ENCODE data around the gene MATN4. TPM values are rescaled to one million over a fixed set of nuclear protein-coding genes. Genes with fewer than 3 reads are reported as not detected.

MATN4 gene
- total and polyA plus RNA-seq, 4 donors = 0.14 to 0.49 (median 0.35) TPM

DNA sequence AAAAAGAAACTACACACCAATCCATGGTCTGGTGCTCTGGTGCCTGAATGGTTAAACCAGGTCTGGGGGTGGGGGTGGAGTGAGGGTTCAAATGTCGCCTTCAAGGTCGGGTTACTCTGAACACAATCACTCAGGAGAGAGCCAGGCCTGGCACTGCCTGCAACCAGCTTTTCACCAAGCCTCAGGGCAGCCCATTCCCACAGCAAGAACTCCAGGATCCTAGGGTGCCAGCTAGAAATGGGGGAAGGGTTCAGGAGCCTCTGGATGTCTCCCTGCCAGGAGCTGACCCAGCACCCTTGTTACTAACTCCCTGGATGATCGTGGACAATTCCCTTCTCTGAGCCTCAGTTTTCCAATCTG, 33.5 kb upstream of the MATN4 start:
- Histone ChIP-seq H3K9me3 (ENCODE audit: control insufficient read depth in 4 of 4, insufficient read depth in 3 of 4, low read length in 3 of 4) (no peaks in the 10 kb centered on the region), H3K36me3 (ENCODE audit: control insufficient read depth in 4 of 4, insufficient read depth in 4 of 4, low read length in 4 of 4) (peaks cover 0 to 6% (median 1%) of the 10 kb centered on the region in 4 donors), H3K4me1 (ENCODE audit: control insufficient read depth in 5 of 5, insufficient read depth in 5 of 5, low read length in 5 of 5) (peaks cover 3 to 40% (median 20%) of the 10 kb centered on the region in 5 donors), H3K4me3 (no peak overlapping the region), H3K27ac (ENCODE audit: low read depth in 1 of 2, low read length in 1 of 2) (peak overlapping the region; percentile 84 to 89), H3K27me3 (ENCODE audit: control insufficient read depth in 3 of 3, insufficient read depth in 3 of 3, low read length in 2 of 3) (no peaks in the 10 kb centered on the region), H3K9ac (ENCODE audit: insufficient read depth in 1 of 2, low read length in 2 of 2) (peak overlapping the region; percentile 43 to 49)
- 45 to 73% methylated on average over 3 of the region's 3 CpGs for WGBS, 2 donors
- TF ChIP-seq, protein P1, sequence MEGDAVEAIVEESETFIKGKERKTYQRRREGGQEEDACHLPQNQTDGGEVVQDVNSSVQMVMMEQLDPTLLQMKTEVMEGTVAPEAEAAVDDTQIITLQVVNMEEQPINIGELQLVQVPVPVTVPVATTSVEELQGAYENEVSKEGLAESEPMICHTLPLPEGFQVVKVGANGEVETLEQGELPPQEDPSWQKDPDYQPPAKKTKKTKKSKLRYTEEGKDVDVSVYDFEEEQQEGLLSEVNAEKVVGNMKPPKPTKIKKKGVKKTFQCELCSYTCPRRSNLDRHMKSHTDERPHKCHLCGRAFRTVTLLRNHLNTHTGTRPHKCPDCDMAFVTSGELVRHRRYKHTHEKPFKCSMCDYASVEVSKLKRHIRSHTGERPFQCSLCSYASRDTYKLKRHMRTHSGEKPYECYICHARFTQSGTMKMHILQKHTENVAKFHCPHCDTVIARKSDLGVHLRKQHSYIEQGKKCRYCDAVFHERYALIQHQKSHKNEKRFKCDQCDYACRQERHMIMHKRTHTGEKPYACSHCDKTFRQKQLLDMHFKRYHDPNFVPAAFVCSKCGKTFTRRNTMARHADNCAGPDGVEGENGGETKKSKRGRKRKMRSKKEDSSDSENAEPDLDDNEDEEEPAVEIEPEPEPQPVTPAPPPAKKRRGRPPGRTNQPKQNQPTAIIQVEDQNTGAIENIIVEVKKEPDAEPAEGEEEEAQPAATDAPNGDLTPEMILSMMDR (IDR thresholded peaks at IDR 0.05; ENCODE audit: control extremely low read depth, extremely low read depth) = no peak
- no peak for DNase-seq
- ATAC-seq (ENCODE audit: insufficient read depth, low FRiP score) = no peak

DNA sequence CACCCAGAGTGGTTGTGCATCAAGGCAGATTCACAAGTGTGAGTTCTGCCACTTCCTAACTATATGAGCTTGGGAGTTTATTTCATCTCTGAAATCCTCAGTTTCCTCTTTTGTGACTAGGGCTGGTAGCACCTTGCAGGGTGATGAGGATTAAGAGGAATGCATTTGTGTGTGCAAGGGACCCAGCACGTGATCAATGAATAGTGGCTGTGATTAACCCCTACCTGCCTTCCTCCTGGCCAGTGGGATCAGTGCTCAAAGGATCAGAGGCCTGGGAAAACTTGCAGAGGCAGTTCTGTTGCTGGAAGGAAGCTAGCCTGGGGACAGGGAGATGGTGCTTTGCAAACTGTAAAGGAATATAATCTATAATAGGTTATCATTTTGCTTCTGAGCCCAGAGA, 32.9 kb upstream of the MATN4 start:
- TF ChIP-seq, protein P1 (IDR thresholded peaks at IDR 0.05; ENCODE audit: control extremely low read depth, extremely low read depth) = no peak
- peak overlapping the region; percentile 61 to 89 for H3K27ac ChIP-seq (ENCODE audit: low read depth in 1 of 2, low read length in 1 of 2)
- WGBS, 2 donors = 62 to 74% methylated on average over 1 of the region's 1 CpG

DNA sequence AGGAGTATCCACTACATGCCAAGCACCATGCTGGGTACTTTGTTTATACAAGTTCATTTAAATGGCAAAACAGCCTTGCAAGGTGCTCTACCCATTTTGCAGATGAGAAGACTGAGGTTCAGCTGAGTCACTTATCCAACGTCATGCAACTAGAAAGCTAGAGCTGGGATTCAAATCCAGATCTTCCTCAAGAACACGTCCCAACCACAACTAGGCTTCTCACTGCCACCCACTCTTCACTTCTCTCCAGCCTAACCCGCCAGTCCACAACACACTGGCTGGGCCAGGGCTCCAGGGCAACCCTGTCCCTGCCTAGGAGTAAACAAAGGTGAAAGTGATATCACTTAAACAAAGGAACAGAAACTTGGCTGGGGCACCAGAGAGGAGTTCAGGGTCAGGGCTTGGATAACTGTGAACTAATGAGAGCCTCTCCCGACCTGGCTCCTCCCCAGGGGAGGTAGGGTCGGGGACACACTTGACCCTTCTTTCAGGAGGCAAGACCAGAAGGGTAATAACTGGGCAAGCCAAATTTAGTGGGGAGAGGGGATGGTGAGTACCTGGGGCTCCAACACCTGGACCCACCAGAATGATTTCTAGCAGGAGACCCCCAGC, 32.2 kb upstream of the MATN4 start:
- Histone ChIP-seq H3K9me3 (ENCODE audit: control insufficient read depth in 4 of 4, insufficient read depth in 3 of 4, low read length in 3 of 4) (no peaks in the 10 kb centered on the region), H3K36me3 (ENCODE audit: control insufficient read depth in 4 of 4, insufficient read depth in 4 of 4, low read length in 4 of 4) (peaks cover 0 to 10% (median 2%) of the 10 kb centered on the region in 4 donors), H3K4me1 (ENCODE audit: control insufficient read depth in 5 of 5, insufficient read depth in 5 of 5, low read length in 5 of 5) (peaks cover 3 to 38% (median 18%) of the 10 kb centered on the region in 5 donors), H3K27ac (ENCODE audit: low read depth in 1 of 2, low read length in 1 of 2) (peak overlapping the region; percentile 84 to 89), H3K9ac (ENCODE audit: insufficient read depth in 1 of 2, low read length in 2 of 2) (no peak overlapping the region), H3K27me3 (ENCODE audit: control insufficient read depth in 3 of 3, insufficient read depth in 3 of 3, low read length in 2 of 3) (no peaks in the 10 kb centered on the region), H3K4me3 (no peak overlapping the region)
- 62 to 75% methylated on average over 5 of the region's 5 CpGs for WGBS, 2 donors
- TF ChIP-seq, protein P1 (IDR thresholded peaks at IDR 0.05; ENCODE audit: control extremely low read depth, extremely low read depth) = no peak
- no peak for DNase-seq
- ATAC-seq (ENCODE audit: insufficient read depth, low FRiP score) = no peak

More for the DNA sequence above, 32.9 kb upstream of the MATN4 start:
- Histone ChIP-seq H3K9ac (ENCODE audit: insufficient read depth in 1 of 2, low read length in 2 of 2) (no peak overlapping the region), H3K27me3 (ENCODE audit: control insufficient read depth in 3 of 3, insufficient read depth in 3 of 3, low read length in 2 of 3) (no peaks in the 10 kb centered on the region), H3K4me3 (no peak overlapping the region), H3K9me3 (ENCODE audit: control insufficient read depth in 4 of 4, insufficient read depth in 3 of 4, low read length in 3 of 4) (no peaks in the 10 kb centered on the region), H3K36me3 (ENCODE audit: control insufficient read depth in 4 of 4, insufficient read depth in 4 of 4, low read length in 4 of 4) (peaks cover 0 to 6% (median 1%) of the 10 kb centered on the region in 4 donors), H3K4me1 (ENCODE audit: control insufficient read depth in 5 of 5, insufficient read depth in 5 of 5, low read length in 5 of 5) (peaks cover 3 to 38% (median 20%) of the 10 kb centered on the region in 5 donors)
- DNase-seq (no peak), ATAC-seq (ENCODE audit: insufficient read depth, low FRiP score) (no peak)
